Fibroblast of lung (primary cell): ENCODE results near the gene DCTN2. TPM values are rescaled to one million over a fixed set of nuclear protein-coding genes. Genes with fewer than 3 reads are reported as not detected.

ENCODE experiments used
- DNase-seq, 2 donors: peaks; one replicate each; pipeline versions ENCODE4 v3.0.0 to v3.0.0-alpha.2; 2010; ENCODE audit warnings: low read depth in 2 of 2
- H2AFZ ChIP-seq: 2 replicates; pipeline ENCODE4 v1.5.1; 2012; ENCODE audit warnings: low read length, control low read depth, inconsistent platforms
- H3K27ac ChIP-seq: 2 replicates; pipeline ENCODE4 v1.5.1; 2011; ENCODE audit warnings: low read length, control low read depth; ENCODE audit not compliant: insufficient read depth
- H3K27me3 ChIP-seq: 2 replicates; pipeline ENCODE4 v1.5.1; 2011; ENCODE audit warnings: mild to moderate bottlenecking, low read length; ENCODE audit not compliant: control insufficient read depth, insufficient read depth
- H3K36me3 ChIP-seq: 2 replicates; pipeline ENCODE4 v1.5.1; 2011; ENCODE audit warnings: low read length; ENCODE audit not compliant: control insufficient read depth, insufficient read depth
- H3K4me1 ChIP-seq: 2 replicates; pipeline ENCODE4 v1.5.1; 2011; ENCODE audit warnings: low read length; ENCODE audit not compliant: control insufficient read depth, insufficient read depth; ENCODE audit errors: extremely low read depth
- H3K4me2 ChIP-seq: 2 replicates; pipeline ENCODE4 v1.5.1; 2011; ENCODE audit warnings: low read length, control low read depth; ENCODE audit not compliant: insufficient read depth; ENCODE audit errors: extremely low read depth
- H3K4me3 ChIP-seq, 4 experiments: fragments of 200-600 bp in 1 of 4; sonication (generic) in 1 of 4; replicated peaks in 1 of 4; 2 replicates each; pipeline ENCODE4 v1.5.1; 2011 to 2016; ENCODE audit warnings: low read length in 4 of 4, low read depth in 3 of 4, mild to moderate bottlenecking in 3 of 4, control low read depth in 2 of 4, inconsistent platforms in 1 of 4, mixed read lengths in 1 of 4; ENCODE audit not compliant: insufficient read depth in 1 of 4; ENCODE audit errors: control extremely low read depth in 1 of 4
- H3K79me2 ChIP-seq: 2 replicates; pipeline ENCODE4 v1.5.1; 2012; ENCODE audit warnings: mild to moderate bottlenecking, low read length, inconsistent platforms; ENCODE audit not compliant: control insufficient read depth, insufficient read depth
- H3K9ac ChIP-seq: 2 replicates; pipeline ENCODE4 v1.5.1; 2011; ENCODE audit warnings: mild to moderate bottlenecking, low read length, control low read depth; ENCODE audit not compliant: insufficient read depth
- H3K9me3 ChIP-seq: 2 replicates; pipeline ENCODE4 v1.5.1; 2012; ENCODE audit warnings: low read depth, low read length; ENCODE audit not compliant: control insufficient read depth, insufficient read depth
- H4K20me1 ChIP-seq: 2 replicates; pipeline ENCODE4 v1.5.1; 2011; ENCODE audit warnings: low read length; ENCODE audit not compliant: control insufficient read depth, insufficient read depth; ENCODE audit errors: extremely low read depth
- EZH2 ChIP-seq: IDR thresholded peaks from 2 replicates; pipeline ENCODE4 v1.5.1; 2012; ENCODE audit warnings: low read length, control low read depth, mild to moderate bottlenecking; ENCODE audit errors: missing control alignments
- polyA plus RNA-seq, 2 donors: library from polyadenylated mRNA; depleted of rRNA in 1 of 2; stranded (reverse) in 1 of 2; unstranded in 1 of 2; fragments of >200 nt; gene quantifications; 2 replicates each; pipeline ENCODE4 v1.2.1, GENCODE V29; 2011 to 2012; ENCODE audit warnings: missing spikeins in 1 of 2
- total RNA-seq: library from RNA; depleted of rRNA; stranded (reverse); fragments of >200 nt; gene quantifications from 2 replicates; pipeline ENCODE4 v1.2.1, GENCODE V29; 2014
- TF ChIP-seq, protein P1 (sequence below), 2 donors: IDR thresholded peaks in 1 of 2; conservative IDR thresholded peaks in 1 of 2; 1 replicate in 1 of 2; 2 replicates in 1 of 2; pipeline ENCODE4 v1.5.1; 2011 to 2012; ENCODE audit warnings: low read length in 2 of 2, control low read depth in 1 of 2, inconsistent platforms in 1 of 2, low read depth in 1 of 2, mild to moderate bottlenecking in 1 of 2

DCTN2 gene
- total and polyA plus RNA-seq, 2 donors (not counting 1 experiment from before 2014, with no cell fraction given), result 101 to 211 TPM

DNA sequence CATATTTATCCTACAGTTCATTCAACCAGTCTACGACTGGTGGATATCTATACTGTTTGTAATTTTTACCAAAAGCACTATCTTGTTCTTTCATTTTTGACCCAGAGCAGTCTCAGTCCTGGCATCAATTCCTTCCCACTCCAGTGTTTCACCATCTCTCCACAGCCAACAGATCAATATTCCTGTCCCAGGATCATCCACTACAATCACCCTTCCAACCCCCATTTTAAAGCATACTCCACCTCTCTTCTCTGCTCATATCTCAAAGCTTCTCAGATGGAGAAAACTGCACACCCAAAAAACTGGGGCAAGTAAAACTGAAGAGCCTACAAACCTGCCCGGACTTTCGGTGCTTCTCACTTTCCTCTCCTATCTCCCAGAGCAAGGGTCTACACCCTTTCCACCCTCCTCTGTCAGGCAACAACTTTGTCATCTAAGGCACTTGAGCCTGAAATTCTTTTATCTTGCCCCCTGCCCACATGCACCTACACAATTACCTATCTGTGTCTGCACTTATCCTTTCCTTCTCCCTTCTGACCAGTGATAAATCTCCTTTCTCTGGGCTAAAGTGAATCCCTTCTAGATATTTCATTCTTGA, 39.9 kb upstream of the DCTN2 start:
- H3K27me3 ChIP-seq, result peaks cover 6% of the 10 kb centered on the region
- no peaks in the 10 kb centered on the region for H3K79me2 ChIP-seq
- no peaks in the 10 kb centered on the region for H3K36me3 ChIP-seq
- H2AFZ ChIP-seq, result no peak overlapping the region
- H3K4me2 ChIP-seq, result no peak overlapping the region
- H3K27ac ChIP-seq, result no peak overlapping the region
- no peak overlapping the region for H3K9ac ChIP-seq
- DNase-seq, result no peak
- H3K4me3 ChIP-seq, result no peak overlapping the region
- no peaks in the 10 kb centered on the region for H4K20me1 ChIP-seq
- H3K4me1 ChIP-seq, result peaks cover 3% of the 10 kb centered on the region
- TF ChIP-seq, protein P1, sequence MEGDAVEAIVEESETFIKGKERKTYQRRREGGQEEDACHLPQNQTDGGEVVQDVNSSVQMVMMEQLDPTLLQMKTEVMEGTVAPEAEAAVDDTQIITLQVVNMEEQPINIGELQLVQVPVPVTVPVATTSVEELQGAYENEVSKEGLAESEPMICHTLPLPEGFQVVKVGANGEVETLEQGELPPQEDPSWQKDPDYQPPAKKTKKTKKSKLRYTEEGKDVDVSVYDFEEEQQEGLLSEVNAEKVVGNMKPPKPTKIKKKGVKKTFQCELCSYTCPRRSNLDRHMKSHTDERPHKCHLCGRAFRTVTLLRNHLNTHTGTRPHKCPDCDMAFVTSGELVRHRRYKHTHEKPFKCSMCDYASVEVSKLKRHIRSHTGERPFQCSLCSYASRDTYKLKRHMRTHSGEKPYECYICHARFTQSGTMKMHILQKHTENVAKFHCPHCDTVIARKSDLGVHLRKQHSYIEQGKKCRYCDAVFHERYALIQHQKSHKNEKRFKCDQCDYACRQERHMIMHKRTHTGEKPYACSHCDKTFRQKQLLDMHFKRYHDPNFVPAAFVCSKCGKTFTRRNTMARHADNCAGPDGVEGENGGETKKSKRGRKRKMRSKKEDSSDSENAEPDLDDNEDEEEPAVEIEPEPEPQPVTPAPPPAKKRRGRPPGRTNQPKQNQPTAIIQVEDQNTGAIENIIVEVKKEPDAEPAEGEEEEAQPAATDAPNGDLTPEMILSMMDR (conservative IDR thresholded peaks at IDR 0.05 in 1 of 2, IDR thresholded peaks at IDR 0.05 in 1 of 2; ENCODE audit: low read depth in 1 of 2, low read length in 2 of 2), result no peak
- no peak for TF ChIP-seq EZH2
- no peaks in the 10 kb centered on the region for H3K9me3 ChIP-seq

DNA sequence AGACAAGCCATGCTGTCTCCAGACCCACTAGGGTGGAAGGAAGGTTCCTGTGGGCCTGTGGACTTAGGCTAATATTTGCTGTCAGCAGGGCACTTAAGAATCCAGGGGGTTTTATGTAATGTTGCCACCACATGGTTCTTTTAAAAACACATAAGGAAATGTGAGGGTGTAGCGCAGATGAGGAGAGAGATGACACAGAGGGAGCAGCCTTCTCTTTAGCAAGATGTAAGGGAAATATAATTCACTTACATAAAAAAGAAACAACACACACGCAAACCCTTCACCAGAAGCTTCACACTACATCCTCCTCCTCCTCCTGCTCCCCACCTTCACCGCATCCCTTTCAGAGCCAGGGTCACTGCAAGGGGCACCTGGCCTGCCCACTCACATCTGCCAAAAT, 39.1 kb upstream of the DCTN2 start:
- H3K27me3 ChIP-seq, result peaks cover 6% of the 10 kb centered on the region
- H3K9me3 ChIP-seq, result no peaks in the 10 kb centered on the region
- no peak overlapping the region for H3K4me2 ChIP-seq
- H4K20me1 ChIP-seq, result no peaks in the 10 kb centered on the region
- no peak overlapping the region for H3K9ac ChIP-seq
- no peaks in the 10 kb centered on the region for H3K36me3 ChIP-seq
- H2AFZ ChIP-seq, result no peak overlapping the region
- H3K4me3 ChIP-seq, result no peak overlapping the region
- TF ChIP-seq, protein P1 (conservative IDR thresholded peaks at IDR 0.05 in 1 of 2, IDR thresholded peaks at IDR 0.05 in 1 of 2; ENCODE audit: low read depth in 1 of 2, low read length in 2 of 2), result no peak
- no peak for TF ChIP-seq EZH2
- no peak for DNase-seq
- no peaks in the 10 kb centered on the region for H3K79me2 ChIP-seq
- peaks cover 3% of the 10 kb centered on the region for H3K4me1 ChIP-seq
- no peak overlapping the region for H3K27ac ChIP-seq

DNA sequence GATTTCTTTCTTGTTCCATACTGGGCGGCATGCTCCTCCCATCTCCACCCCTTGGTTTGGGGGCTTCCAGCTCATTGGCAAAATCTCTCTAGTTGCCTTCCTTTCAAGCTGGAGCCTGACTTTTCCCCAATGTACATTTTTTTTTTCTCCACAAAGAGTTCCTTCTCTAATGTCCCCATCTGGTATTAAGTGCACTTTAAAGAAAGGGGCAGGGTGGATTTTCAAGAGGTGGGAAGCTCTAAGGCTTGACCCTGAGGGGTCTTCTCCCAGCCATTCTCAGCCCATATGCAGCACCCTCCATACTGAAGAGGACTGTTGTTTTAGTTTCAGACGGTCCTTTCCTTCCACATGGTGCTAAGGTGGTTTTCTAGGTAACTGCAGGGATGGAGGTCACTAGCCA, 38.2 kb upstream of the DCTN2 start:
- no peak overlapping the region for H3K4me2 ChIP-seq
- no peak overlapping the region for H3K27ac ChIP-seq
- no peaks in the 10 kb centered on the region for H4K20me1 ChIP-seq
- peaks cover 6% of the 10 kb centered on the region for H3K27me3 ChIP-seq
- H3K79me2 ChIP-seq, result no peaks in the 10 kb centered on the region
- H3K9ac ChIP-seq, result no peak overlapping the region
- no peak overlapping the region for H2AFZ ChIP-seq
- no peaks in the 10 kb centered on the region for H3K9me3 ChIP-seq
- no peaks in the 10 kb centered on the region for H3K36me3 ChIP-seq
- DNase-seq, result no peak
- no peaks in the 10 kb centered on the region for H3K4me1 ChIP-seq
- no peak overlapping the region for H3K4me3 ChIP-seq
- TF ChIP-seq, protein P1 (conservative IDR thresholded peaks at IDR 0.05 in 1 of 2, IDR thresholded peaks at IDR 0.05 in 1 of 2; ENCODE audit: low read depth in 1 of 2, low read length in 2 of 2), result no peak
- TF ChIP-seq EZH2, result no peak
